LNCAP (cell line): ENCODE data around the gene HELT.

Experiments
- TF ChIP-seq, protein P1 (sequence below): fragments of 450-650 bp; IDR thresholded peaks from 2 replicates; pipeline ENCODE4 v1.5.1; 2017; ENCODE audit warnings: mild to moderate bottlenecking

Gene HELT

DNA sequence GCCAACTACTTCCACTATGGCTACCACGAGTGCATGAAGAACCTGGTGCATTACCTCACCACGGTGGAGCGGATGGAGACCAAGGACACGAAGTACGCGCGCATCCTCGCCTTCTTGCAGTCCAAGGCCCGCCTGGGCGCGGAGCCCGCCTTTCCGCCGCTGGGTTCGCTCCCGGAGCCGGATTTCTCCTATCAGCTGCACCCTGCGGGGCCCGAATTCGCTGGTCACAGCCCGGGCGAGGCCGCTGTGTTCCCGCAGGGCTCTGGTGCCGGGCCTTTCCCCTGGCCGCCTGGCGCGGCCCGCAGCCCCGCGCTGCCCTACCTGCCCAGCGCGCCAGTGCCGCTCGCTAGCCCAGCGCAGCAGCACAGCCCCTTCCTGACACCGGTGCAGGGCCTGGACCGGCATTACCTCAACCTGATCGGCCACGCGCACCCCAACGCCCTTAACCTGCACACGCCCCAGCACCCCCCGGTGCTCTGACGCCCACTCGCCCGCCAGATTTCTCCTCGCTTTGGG is 2.1 kb downstream of the HELT start:
- TF ChIP-seq, protein P1, sequence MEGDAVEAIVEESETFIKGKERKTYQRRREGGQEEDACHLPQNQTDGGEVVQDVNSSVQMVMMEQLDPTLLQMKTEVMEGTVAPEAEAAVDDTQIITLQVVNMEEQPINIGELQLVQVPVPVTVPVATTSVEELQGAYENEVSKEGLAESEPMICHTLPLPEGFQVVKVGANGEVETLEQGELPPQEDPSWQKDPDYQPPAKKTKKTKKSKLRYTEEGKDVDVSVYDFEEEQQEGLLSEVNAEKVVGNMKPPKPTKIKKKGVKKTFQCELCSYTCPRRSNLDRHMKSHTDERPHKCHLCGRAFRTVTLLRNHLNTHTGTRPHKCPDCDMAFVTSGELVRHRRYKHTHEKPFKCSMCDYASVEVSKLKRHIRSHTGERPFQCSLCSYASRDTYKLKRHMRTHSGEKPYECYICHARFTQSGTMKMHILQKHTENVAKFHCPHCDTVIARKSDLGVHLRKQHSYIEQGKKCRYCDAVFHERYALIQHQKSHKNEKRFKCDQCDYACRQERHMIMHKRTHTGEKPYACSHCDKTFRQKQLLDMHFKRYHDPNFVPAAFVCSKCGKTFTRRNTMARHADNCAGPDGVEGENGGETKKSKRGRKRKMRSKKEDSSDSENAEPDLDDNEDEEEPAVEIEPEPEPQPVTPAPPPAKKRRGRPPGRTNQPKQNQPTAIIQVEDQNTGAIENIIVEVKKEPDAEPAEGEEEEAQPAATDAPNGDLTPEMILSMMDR, result no peak

DNA sequence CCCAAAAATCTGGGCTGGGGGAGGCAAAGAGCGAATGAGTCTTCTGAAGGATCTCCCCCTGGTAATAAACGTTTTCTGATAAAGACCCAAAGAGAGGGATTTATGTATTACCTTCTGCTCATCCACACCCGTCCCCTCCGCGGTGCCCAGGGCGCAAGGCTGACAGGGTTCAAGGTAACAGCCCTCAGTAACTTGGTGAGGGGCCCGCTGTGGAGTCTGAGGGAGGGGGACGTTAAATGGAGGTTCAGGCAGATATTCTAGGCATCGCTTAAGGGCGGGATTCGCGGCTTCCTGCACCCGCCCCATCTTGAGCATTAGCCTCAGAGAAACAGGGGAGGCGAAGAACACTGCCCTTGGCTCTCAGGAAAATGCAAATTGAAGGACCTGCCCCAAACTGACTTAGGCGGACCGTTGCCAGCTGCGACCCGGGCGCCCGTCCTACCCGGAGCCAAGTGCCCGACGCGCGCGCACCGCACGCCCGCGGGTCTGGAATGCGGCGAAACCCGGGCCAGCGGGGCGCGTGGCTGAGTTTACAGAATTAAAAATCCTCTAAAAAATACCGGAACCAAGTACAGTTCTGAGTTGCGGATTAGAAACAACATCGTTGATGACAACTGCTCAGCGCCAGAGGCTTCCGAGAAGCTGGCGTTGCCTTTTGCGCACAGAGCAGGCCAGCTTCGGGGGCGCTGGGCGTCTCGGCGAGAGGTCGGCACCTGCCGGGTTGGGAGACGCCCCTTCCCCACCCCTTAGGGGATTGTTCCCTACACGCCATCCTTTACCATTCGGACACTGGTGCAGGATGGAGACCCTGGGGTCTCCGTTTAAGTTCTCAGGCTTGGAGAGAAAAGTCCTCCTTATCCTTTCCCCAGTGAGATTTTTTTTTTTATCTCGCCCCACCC is 2.8 kb downstream of the HELT start:
- TF ChIP-seq, protein P1, result no peak

DNA sequence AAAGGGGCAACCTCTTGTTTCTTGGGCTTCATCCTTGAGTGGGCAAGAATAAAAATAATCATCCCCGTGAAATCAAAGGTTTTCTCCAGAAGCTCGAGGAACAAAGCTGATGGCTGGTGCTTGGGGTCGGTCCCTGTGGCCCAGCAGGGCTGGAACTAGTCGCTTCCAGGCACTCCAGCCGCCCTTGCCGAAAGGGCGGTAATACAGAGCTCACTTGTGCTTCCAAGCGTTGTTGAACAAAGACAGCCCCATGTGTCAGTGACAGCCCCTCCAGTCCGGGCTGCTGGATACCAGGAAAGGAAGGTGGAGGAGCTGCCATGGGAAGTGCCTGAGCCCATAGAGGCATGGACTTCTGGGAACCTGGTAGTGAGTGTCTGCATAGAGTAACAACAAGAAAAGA is 5.2 kb downstream of the HELT start:
- TF ChIP-seq, protein P1, result no peak

DNA sequence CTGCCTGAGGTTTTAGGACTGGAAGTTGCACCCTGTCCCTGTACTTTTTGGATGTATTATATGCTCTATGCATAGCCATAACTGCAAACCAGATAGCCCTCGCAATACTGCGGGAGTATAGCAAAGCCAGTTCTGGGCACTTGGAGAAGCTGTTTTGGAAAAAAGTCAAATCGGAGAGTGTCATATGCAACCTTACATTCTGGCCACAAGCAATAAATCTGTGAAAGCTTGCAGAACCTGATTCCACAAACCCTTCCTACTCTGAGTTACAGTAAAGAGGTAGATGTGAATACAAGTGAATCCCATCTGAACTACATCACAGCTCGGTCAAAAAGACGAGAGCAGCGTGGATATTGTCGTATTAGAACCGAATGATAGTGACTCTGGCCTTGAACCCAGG is 10.3 kb downstream of the HELT start:
- TF ChIP-seq, protein P1, result no peak

DNA sequence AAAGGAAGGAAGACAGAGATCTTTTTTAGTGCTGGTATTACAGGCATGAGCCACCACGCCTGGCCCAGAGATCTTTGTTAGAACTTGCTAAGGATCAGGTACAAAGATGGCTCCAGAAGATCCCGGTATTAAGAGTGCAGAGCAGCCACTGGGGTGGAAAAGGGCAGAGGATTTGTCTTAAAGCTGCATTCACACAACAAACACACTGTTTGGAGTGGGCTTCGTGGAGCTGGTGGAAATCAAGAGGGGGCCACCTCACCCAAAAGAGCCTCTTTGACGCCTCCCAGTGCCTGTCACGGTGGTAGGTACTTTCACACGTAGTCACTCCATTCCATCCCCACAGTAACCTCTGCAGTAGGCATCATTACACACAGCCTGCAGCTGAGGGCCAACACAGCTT is 13.3 kb downstream of the HELT start:
- TF ChIP-seq, protein P1, result no peak

DNA sequence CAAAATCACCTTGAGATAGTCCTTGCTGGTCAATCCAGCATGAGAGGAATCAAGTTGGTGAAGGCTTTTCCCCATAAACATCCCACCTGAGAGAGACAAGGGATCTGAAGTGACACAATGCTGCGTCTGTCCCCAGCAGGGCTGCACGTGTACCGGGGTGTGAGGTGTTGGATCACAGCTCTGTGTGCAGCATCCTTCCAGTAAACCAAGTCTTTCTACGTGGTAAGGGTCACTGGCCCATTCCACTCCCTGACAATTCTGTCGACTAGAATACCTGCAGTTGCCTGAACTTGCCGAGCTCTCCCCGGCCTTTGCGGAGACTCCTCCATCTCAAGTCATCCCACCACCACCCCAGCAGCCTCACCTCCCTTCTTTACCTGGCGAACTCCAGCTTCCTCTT is 14.8 kb downstream of the HELT start:
- TF ChIP-seq, protein P1, result no peak

DNA sequence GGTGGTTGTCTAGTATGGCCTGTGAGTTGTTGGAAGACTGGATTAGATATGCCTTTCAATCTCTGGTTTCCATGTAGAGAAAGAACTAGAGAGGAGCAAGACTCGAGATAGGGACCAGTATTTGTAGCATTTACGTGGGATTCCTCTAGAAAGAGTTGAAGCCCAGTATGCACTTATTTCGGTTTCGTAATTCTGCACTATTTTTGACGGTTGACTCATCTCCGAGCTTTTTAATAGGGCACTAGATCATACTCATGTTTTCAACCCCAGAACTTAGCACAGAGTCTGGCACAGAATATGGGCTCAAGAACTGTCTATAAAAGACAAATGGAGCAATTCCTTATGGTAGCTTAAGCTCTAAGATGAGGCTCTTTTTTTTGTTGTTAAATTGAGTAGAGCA is 15.7 kb downstream of the HELT start:
- TF ChIP-seq, protein P1, result no peak
